Progenitor cell of endocrine pancreas (in vitro differentiated cells): ENCODE measurements around the gene TTBK2. TPM values are rescaled to one million over a fixed set of nuclear protein-coding genes. Genes with fewer than 3 reads are reported as not detected.
A peak's percentile ranks its signal among the peaks of the same experiment; 100 is the strongest.

Source experiments
- DNase-seq: peaks from one replicate; pipeline ENCODE4 v3.0.0; 2021; ENCODE audit warnings: low spot score; ENCODE audit not compliant: unreplicated experiment
- H3K27ac Mint-ChIP-seq: 2 replicates; pipeline ENCODE4 v1.8.0; 2021; ENCODE audit warnings: mild to moderate bottlenecking, moderate library complexity, mixed read lengths
- H3K27me3 Mint-ChIP-seq: 2 replicates; pipeline ENCODE4 v1.8.0; 2021; ENCODE audit warnings: mixed read lengths
- H3K36me3 Mint-ChIP-seq: 2 replicates; pipeline ENCODE4 v1.8.0; 2022; ENCODE audit warnings: mixed read lengths; ENCODE audit not compliant: insufficient read depth
- H3K4me1 Mint-ChIP-seq: 2 replicates; pipeline ENCODE4 v1.8.0; 2021; ENCODE audit warnings: low read depth, mixed read lengths
- H3K4me3 Mint-ChIP-seq: 2 replicates; pipeline ENCODE4 v1.8.0; 2021; ENCODE audit warnings: low read depth, mild to moderate bottlenecking, moderate library complexity, mixed read lengths
- H3K9me3 Mint-ChIP-seq: 2 replicates; pipeline ENCODE4 v1.8.0; 2021; ENCODE audit warnings: low read depth, mixed read lengths
- total RNA-seq: library from RNA; stranded (reverse); gene quantifications from 2 replicates; pipeline ENCODE4 v1.2.1, GENCODE V29; 2021
- TF ChIP-seq, protein P1 (sequence below): fragments of 200-600 bp; sonication (generic); IDR thresholded peaks from one replicate; pipeline ENCODE4 v1.5.0; 2021; ENCODE audit warnings: antibody characterized with exemption, mild to moderate bottlenecking; ENCODE audit not compliant: unreplicated experiment

Gene TTBK2
- total RNA-seq, 1 donor from 2014 or later = 19.5 TPM

DNA sequence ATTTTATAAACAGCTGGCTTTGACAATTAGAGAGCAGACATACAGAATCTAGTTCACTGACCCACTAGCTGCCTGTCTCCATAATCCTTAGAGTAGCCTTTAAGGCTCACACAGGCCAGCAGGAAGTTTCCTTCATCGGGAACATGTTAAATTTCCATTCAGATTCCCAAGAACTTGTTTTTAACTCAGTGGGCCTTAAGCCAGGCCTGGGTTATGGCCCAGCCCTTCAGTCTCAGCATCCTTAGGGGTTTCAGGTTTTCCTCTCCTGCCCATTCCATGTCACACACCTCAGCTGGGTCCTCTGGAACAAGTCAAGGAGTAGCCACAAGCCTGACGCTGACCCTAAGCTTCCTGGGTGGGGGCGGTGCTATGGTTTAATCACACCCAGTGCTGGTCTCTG lies 198.7 kb downstream of the TTBK2 start:
- H3K4me1 Mint-ChIP-seq = peaks cover 6% of the 10 kb centered on the region
- H3K9me3 Mint-ChIP-seq = no peaks in the 10 kb centered on the region
- no peak overlapping the region for H3K27ac Mint-ChIP-seq
- H3K4me3 Mint-ChIP-seq = no peak overlapping the region
- H3K27me3 Mint-ChIP-seq = no peaks in the 10 kb centered on the region
- H3K36me3 Mint-ChIP-seq = peaks cover 4% of the 10 kb centered on the region
- DNase-seq = no peak
- TF ChIP-seq, protein P1, sequence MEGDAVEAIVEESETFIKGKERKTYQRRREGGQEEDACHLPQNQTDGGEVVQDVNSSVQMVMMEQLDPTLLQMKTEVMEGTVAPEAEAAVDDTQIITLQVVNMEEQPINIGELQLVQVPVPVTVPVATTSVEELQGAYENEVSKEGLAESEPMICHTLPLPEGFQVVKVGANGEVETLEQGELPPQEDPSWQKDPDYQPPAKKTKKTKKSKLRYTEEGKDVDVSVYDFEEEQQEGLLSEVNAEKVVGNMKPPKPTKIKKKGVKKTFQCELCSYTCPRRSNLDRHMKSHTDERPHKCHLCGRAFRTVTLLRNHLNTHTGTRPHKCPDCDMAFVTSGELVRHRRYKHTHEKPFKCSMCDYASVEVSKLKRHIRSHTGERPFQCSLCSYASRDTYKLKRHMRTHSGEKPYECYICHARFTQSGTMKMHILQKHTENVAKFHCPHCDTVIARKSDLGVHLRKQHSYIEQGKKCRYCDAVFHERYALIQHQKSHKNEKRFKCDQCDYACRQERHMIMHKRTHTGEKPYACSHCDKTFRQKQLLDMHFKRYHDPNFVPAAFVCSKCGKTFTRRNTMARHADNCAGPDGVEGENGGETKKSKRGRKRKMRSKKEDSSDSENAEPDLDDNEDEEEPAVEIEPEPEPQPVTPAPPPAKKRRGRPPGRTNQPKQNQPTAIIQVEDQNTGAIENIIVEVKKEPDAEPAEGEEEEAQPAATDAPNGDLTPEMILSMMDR = no peak

DNA sequence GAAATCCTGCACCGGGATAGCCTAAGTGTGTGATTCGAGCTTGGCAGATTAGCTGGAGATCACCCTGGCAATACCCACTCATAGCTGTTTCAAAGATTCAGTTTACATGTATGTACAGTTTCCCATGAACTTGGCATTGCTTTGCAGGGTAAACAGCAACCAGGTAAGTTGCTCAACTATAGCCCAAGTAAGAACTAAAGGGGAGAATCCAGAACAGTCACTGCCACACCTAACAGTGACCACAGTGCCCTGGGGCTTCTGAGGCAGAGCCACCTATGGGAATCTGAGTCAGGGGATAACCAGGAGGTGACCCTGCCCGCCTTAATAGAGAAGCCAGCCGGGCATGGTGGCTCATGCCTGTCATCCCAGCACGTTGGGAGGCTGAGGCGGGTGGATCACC lies 199.6 kb downstream of the TTBK2 start:
- Mint-ChIP-seq H3K36me3 (peaks cover 4% of the 10 kb centered on the region), H3K4me1 (peaks cover 6% of the 10 kb centered on the region), H3K27ac (no peak overlapping the region), H3K4me3 (no peak overlapping the region), H3K9me3 (no peaks in the 10 kb centered on the region), H3K27me3 (no peaks in the 10 kb centered on the region)
- DNase-seq = no peak
- TF ChIP-seq, protein P1 = no peak

DNA sequence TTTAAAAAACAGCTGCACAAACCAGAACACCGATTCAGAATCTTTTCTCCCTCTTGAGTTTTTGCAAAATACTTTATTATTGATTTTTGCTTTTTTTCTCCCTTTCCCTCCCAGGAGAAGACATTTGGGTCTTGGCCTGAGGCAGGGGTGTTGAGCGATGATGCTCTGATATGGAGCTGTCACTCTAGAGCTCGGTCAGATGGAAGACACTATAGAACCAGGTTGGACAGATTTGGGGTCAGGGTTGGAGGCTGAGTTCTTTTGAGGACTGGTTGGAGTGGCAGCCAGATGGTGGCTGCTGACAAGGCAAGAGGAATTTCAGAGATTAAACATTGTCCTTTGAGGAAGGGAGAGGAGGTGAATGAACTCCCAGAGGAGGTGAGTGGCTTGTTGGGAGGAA lies 200.5 kb downstream of the TTBK2 start:
- Mint-ChIP-seq H3K4me1 (peaks cover 7% of the 10 kb centered on the region), H3K9me3 (no peaks in the 10 kb centered on the region), H3K4me3 (no peak overlapping the region), H3K27ac (peak overlapping the region; percentile 54), H3K36me3 (peaks cover 2% of the 10 kb centered on the region), H3K27me3 (no peaks in the 10 kb centered on the region)
- TF ChIP-seq, protein P1 = no peak
- DNase-seq = no peak

DNA sequence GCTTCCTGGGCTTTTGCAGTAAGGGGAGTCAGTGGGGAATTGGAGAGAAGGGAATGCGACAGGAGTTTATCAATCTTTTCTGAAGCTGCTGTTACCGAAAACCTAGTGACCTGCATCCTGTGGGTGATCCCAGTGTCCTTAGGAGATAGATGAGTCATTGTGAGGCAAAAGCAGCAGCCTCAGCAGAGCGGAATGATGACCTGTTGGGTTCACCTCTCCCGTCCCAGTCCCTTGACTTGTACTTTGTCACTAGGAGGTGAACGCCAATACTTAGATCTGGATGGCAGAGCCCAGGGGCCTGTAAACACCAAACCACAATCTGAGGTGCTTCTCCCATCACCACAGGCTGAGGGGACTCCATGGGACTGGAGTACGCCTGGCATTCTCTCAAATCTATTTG lies 201.5 kb downstream of the TTBK2 start:
- no peaks in the 10 kb centered on the region for H3K9me3 Mint-ChIP-seq
- no peak overlapping the region for H3K4me3 Mint-ChIP-seq
- no peaks in the 10 kb centered on the region for H3K27me3 Mint-ChIP-seq
- DNase-seq = no peak
- peaks cover 8% of the 10 kb centered on the region for H3K4me1 Mint-ChIP-seq
- TF ChIP-seq, protein P1 = no peak
- no peak overlapping the region for H3K27ac Mint-ChIP-seq
- H3K36me3 Mint-ChIP-seq = peaks cover 2% of the 10 kb centered on the region

DNA sequence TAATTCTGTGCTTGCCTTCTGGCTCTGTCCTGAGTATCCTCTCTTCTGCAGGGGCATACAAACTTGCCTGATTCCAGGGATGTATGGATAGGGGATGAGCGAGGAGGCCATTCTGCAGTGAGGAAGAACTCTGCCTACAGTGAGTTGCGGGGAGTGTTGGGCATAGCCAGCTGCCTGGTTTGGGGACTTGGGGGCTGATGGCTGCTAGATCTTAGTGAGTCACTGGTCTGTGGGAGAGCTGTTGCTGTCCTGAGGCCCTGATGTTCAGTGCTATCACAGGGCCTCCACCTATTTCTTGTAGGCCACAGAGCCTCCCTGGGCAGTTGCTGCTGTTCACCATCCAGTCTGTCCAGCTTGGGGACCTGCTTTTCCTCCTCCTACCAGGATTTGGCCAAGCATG lies 204.0 kb downstream of the TTBK2 start:
- Mint-ChIP-seq H3K27ac (no peak overlapping the region), H3K9me3 (no peaks in the 10 kb centered on the region), H3K4me3 (no peak overlapping the region), H3K27me3 (no peaks in the 10 kb centered on the region), H3K4me1 (peaks cover 2% of the 10 kb centered on the region), H3K36me3 (peaks cover 1% of the 10 kb centered on the region)
- TF ChIP-seq, protein P1 = no peak
- DNase-seq = no peak
